Endothelial cell of umbilical vein (primary cell): Measurements from ENCODE around the gene VEPH1.

Experiments used
- FOS ChIP-seq: IDR thresholded peaks from 2 replicates; pipeline ENCODE4 v1.6.1; 2011; ENCODE audit warnings: mild to moderate bottlenecking, low read length, moderate library complexity, borderline replicate concordance; ENCODE audit not compliant: insufficient read depth
- POLR2A ChIP-seq: IDR thresholded peaks from 2 replicates; pipeline ENCODE4 v1.6.1; 2012; ENCODE audit warnings: low read depth, mild to moderate bottlenecking, control low read depth, low read length
- POLR2AphosphoS5 ChIP-seq: IDR thresholded peaks from 2 replicates; pipeline ENCODE4 v1.6.1; 2012; ENCODE audit warnings: low read depth, mild to moderate bottlenecking, control low read depth, low read length, moderate library complexity; ENCODE audit not compliant: insufficient read depth
- TF ChIP-seq, protein P1 (sequence below), 2 donors: IDR thresholded peaks; 1 replicate in 1 of 2; 2 replicates in 1 of 2; pipeline ENCODE4 v1.5.1; 2011; ENCODE audit warnings: low read length in 2 of 2, mild to moderate bottlenecking in 2 of 2, moderate library complexity in 2 of 2, control low read depth in 1 of 2, inconsistent platforms in 1 of 2, low read depth in 1 of 2; ENCODE audit not compliant: insufficient read depth in 1 of 2; ENCODE audit errors: extremely low read depth in 1 of 2
- TF ChIP-seq, protein P2 (sequence below): IDR thresholded peaks from 2 replicates; pipeline ENCODE4 v1.6.1; 2011; ENCODE audit not compliant: insufficient read depth, insufficient read length

DNA sequence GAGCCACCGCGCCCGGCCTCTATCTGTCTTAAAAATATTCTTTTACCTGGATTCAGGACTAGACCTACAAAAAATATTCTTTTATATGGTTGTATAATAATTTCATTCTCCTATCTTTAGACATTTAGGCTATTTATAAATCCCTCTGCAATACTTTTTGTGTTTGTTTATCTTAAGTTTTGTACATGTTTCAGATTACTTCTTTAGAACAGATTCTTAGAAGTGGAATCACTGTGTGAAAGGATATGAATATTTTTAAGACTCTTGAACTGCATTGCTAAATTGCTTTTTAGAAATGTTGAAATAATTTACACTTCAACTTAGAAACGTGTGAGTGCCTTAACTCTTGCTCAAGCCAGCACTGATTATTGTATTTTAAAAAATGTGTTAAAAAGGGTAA lies 197.8 kb downstream of the VEPH1 start:
- TF ChIP-seq, protein P1, sequence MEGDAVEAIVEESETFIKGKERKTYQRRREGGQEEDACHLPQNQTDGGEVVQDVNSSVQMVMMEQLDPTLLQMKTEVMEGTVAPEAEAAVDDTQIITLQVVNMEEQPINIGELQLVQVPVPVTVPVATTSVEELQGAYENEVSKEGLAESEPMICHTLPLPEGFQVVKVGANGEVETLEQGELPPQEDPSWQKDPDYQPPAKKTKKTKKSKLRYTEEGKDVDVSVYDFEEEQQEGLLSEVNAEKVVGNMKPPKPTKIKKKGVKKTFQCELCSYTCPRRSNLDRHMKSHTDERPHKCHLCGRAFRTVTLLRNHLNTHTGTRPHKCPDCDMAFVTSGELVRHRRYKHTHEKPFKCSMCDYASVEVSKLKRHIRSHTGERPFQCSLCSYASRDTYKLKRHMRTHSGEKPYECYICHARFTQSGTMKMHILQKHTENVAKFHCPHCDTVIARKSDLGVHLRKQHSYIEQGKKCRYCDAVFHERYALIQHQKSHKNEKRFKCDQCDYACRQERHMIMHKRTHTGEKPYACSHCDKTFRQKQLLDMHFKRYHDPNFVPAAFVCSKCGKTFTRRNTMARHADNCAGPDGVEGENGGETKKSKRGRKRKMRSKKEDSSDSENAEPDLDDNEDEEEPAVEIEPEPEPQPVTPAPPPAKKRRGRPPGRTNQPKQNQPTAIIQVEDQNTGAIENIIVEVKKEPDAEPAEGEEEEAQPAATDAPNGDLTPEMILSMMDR (IDR thresholded peaks at IDR 0.05; ENCODE audit: extremely low read depth in 1 of 2, insufficient read depth in 1 of 2, low read depth in 1 of 2, low read length in 2 of 2), result no peak
- no peak for TF ChIP-seq POLR2AphosphoS5
- TF ChIP-seq POLR2A, result no peak
- no peak for TF ChIP-seq FOS
- TF ChIP-seq, protein P2, sequence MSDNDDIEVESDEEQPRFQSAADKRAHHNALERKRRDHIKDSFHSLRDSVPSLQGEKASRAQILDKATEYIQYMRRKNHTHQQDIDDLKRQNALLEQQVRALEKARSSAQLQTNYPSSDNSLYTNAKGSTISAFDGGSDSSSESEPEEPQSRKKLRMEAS, result no peak
